B cell (primary cell): ENCODE data around the gene DRD3. TPM values are rescaled to one million over a fixed set of nuclear protein-coding genes. Genes with fewer than 3 reads are reported as not detected.

ENCODE experiments used
- ATAC-seq: fragments of 200-7000 bp; cut with Tn5 transposase; one replicate; pipeline ENCODE4 v1.10.0; 2021; ENCODE audit warnings: low read depth, mild to moderate bottlenecking, moderate number of reproducible peaks, moderate library complexity
- CTCF ChIA-PET: fragments of 350-600 bp; sonication (Branson Sonifier 250); formaldehyde crosslinking; loops from one replicate; lab custom pipeline; 2021; ENCODE audit warnings: antibody characterized with exemption, inconsistent platforms; lab: Charles Lee
- POLR2A ChIA-PET: fragments of 350-600 bp; sonication (Branson Sonifier 250); formaldehyde crosslinking; loops from one replicate; lab custom pipeline; 2021; ENCODE audit warnings: antibody characterized with exemption; lab: Charles Lee
- DNase-seq: peaks from one replicate; pipeline ENCODE4 v3.0.0; 2013
- H2AFZ ChIP-seq: 2 replicates; pipeline ENCODE4 v1.6.1; 2012; ENCODE audit warnings: mild to moderate bottlenecking, low read depth, low read length; ENCODE audit not compliant: insufficient read depth, poor library complexity, severe bottlenecking
- H3K27ac ChIP-seq, 2 donors: 1 replicate in 1 of 2; 2 replicates in 1 of 2; pipeline ENCODE4 v1.5.1; 2012 to 2013; ENCODE audit warnings: low read length in 2 of 2, mild to moderate bottlenecking in 2 of 2, moderate library complexity in 1 of 2
- H3K27me3 ChIP-seq, 4 experiments: fragments of 200-600 bp in 1 of 4; sonication (generic) in 1 of 4; replicated peaks in 1 of 4; 1 replicate in 2 of 4; 2 replicates in 2 of 4; pipeline versions ENCODE4 v1.6.1 to v1.7.0; 2013 to 2016; ENCODE audit warnings: low read length in 3 of 4, mild to moderate bottlenecking in 2 of 4, mixed read lengths in 1 of 4, moderate library complexity in 1 of 4; ENCODE audit not compliant: insufficient read depth in 4 of 4, control insufficient read depth in 3 of 4; ENCODE audit errors: control extremely low read depth in 1 of 4
- H3K36me3 ChIP-seq, 2 experiments: replicated peaks in 1 of 2; 1 replicate in 1 of 2; 2 replicates in 1 of 2; pipeline versions ENCODE4 v1.6.1 to v1.7.1; 2013; ENCODE audit warnings: low read length in 1 of 2; ENCODE audit not compliant: insufficient read depth in 2 of 2, control insufficient read depth in 1 of 2; ENCODE audit errors: control extremely low read depth in 1 of 2, extremely low read depth in 1 of 2
- H3K4me1 ChIP-seq, 2 donors: fragments of 200-600 bp in 1 of 2; sonication (generic) in 1 of 2; 1 replicate in 1 of 2; 2 replicates in 1 of 2; pipeline versions ENCODE4 v1.5.1 to v1.6.1; 2013 to 2017; ENCODE audit warnings: low read length in 2 of 2; ENCODE audit not compliant: control insufficient read depth in 2 of 2, insufficient read depth in 2 of 2
- H3K4me2 ChIP-seq: replicated peaks from 2 replicates; pipeline ENCODE3; 2012; ENCODE audit warnings: mild to moderate bottlenecking, low read depth, low read length; ENCODE audit not compliant: poor library complexity, severe bottlenecking
- H3K4me3 ChIP-seq, 5 experiments: fragments of 200-600 bp in 1 of 5; sonication (generic) in 1 of 5; 1 replicate in 3 of 5; 2 replicates in 2 of 5; pipeline versions ENCODE4 v1.5.1 to v1.7.0; 2011 to 2016; ENCODE audit warnings: low read length in 4 of 5, mild to moderate bottlenecking in 4 of 5, low read depth in 2 of 5, control low read depth in 1 of 5, moderate library complexity in 1 of 5; ENCODE audit not compliant: insufficient read depth in 1 of 5; ENCODE audit errors: control extremely low read depth in 1 of 5, extremely low read depth in 1 of 5
- H3K79me2 ChIP-seq: fragments of 200-600 bp; sonication (generic); one replicate; pipeline ENCODE4 v1.6.0; 2016; ENCODE audit warnings: low read length; ENCODE audit not compliant: control insufficient read depth, insufficient read depth
- H3K9ac ChIP-seq: fragments of 200-600 bp; sonication (generic); 2 replicates; pipeline ENCODE4 v1.6.1; 2017; ENCODE audit warnings: mild to moderate bottlenecking, low read length, moderate library complexity
- H3K9me3 ChIP-seq, 3 donors: one replicate each; pipeline versions ENCODE4 v1.6.1 to v1.7.1; 2013; ENCODE audit warnings: low read length in 2 of 3; ENCODE audit not compliant: control insufficient read depth in 2 of 3, insufficient read depth in 1 of 3; ENCODE audit errors: control extremely low read depth in 1 of 3
- H4K20me1 ChIP-seq: 2 replicates; pipeline ENCODE4 v1.6.0; 2012; ENCODE audit warnings: mild to moderate bottlenecking, low read length; ENCODE audit not compliant: insufficient read depth, control insufficient read depth, poor library complexity, severe bottlenecking
- H3K27ac Mint-ChIP-seq: one replicate; pipeline ENCODE4 v1.8.0; 2021; ENCODE audit warnings: mixed read lengths
- H3K27me3 Mint-ChIP-seq: one replicate; pipeline ENCODE4 v1.8.0; 2021; ENCODE audit warnings: mixed read lengths
- H3K4me1 Mint-ChIP-seq: one replicate; pipeline ENCODE4 v1.8.0; 2021; ENCODE audit warnings: mixed read lengths
- H3K4me3 Mint-ChIP-seq: one replicate; pipeline ENCODE4 v1.8.0; 2021; ENCODE audit warnings: mixed read lengths
- H3K9me3 Mint-ChIP-seq: one replicate; pipeline ENCODE4 v1.8.0; 2022; ENCODE audit warnings: mixed read lengths; ENCODE audit not compliant: insufficient read depth
- EZH2 ChIP-seq: IDR thresholded peaks from 2 replicates; pipeline ENCODE4 v1.6.1; 2012; ENCODE audit warnings: borderline replicate concordance, low read depth, mild to moderate bottlenecking, moderate library complexity, low read length; ENCODE audit not compliant: insufficient read depth, poor library complexity, severe bottlenecking
- WGBS: methylation state at CpG from one replicate; pipeline ENCODE4 v1.1.5; 2013; ENCODE audit warnings: missing lambda C conversion rate; ENCODE audit not compliant: insufficient coverage; 5-methylcytosine and 5-hydroxymethylcytosine counted together
- intact Hi-C: fragments of 100-400 bp; cut with micrococcal nuclease; formaldehyde crosslinking; loops from one replicate; pipeline ENCODE4 v1.10.0; 2022
- polyA plus RNA-seq: library from polyadenylated mRNA; depleted of rRNA; stranded (reverse); fragments of >200 nt; gene quantifications from 2 replicates; pipeline ENCODE4 v1.2.3, GENCODE V29; 2012
- total RNA-seq, 2 donors: library from RNA; stranded (reverse); fragments of 120-200 nt in 1 of 2; gene quantifications; 1 replicate in 1 of 2; 2 replicates in 1 of 2; pipeline versions ENCODE4 v1.2.3 to v1.2.4, GENCODE V29; 2013 to 2022
- TF ChIP-seq, protein P1 (sequence below): fragments of 200-600 bp; IDR thresholded peaks from one replicate; pipeline ENCODE4 v1.8.0; 2022; ENCODE audit warnings: antibody characterized with exemption, mild to moderate bottlenecking

DRD3 gene
- total and polyA plus RNA-seq, 2 donors (not counting 1 experiment from before 2014, with no cell fraction given) = not detected

DNA sequence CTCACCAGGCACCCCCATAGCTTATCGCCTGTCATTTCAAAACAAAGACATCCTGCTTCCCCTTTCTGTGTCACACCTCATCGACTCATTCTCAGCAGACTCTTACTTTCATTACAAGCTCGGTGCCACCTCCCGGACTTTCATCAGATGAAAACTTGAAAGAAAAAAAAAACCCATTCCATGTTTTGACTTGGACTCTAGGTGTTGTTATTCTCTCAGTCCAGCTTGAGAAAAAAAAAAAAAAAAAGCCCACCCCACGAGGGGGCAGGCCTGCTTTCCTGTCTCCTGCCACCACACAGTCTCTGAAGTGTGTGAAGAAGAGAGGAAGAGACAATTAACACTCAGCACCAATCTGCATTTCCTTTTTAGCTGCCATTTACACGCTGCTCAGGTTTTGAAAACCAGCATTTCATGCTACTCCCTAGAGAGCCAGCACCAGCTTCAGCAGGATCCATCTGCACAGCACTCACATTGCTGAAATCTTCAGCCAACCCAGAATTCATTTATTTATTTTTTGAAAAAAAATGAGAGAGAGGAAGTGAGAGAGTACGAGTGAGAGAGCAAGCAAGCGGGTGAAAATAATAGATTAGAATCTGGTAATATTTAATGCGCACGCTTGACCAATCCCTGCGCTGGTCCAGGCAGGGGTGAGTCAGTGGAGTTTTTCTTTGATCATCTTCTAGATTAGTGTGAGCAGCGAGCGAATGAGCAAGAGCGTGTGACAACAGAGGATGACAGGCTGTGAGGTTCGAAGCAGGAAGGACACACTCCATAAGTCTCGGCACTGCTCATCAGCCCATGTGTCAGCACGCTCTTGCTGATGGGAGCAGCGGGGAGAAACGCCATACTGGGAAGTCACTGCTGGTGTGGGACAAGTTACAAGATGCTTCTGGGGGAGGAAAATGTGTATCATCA lies 35.0 kb upstream of the DRD3 start:
- H3K4me3 Mint-ChIP-seq = no peak overlapping the region
- TF ChIP-seq, protein P1, sequence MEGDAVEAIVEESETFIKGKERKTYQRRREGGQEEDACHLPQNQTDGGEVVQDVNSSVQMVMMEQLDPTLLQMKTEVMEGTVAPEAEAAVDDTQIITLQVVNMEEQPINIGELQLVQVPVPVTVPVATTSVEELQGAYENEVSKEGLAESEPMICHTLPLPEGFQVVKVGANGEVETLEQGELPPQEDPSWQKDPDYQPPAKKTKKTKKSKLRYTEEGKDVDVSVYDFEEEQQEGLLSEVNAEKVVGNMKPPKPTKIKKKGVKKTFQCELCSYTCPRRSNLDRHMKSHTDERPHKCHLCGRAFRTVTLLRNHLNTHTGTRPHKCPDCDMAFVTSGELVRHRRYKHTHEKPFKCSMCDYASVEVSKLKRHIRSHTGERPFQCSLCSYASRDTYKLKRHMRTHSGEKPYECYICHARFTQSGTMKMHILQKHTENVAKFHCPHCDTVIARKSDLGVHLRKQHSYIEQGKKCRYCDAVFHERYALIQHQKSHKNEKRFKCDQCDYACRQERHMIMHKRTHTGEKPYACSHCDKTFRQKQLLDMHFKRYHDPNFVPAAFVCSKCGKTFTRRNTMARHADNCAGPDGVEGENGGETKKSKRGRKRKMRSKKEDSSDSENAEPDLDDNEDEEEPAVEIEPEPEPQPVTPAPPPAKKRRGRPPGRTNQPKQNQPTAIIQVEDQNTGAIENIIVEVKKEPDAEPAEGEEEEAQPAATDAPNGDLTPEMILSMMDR = no peak
- TF ChIP-seq EZH2 = no peak
- no peaks in the 10 kb centered on the region for H3K9me3 ChIP-seq
- H2AFZ ChIP-seq = peak overlapping the region; percentile 50
- peaks cover 26% of the 10 kb centered on the region for H3K79me2 ChIP-seq
- H3K27me3 ChIP-seq = no peaks in the 10 kb centered on the region
- ChIA-PET CTCF (interaction anchor here (0.6 to 5.1 kb wide), 35 partner anchors 9 to 878 kb away, joined by 3 to 57 read pairs (median 5); partner anchors contain the start of genes ATP6V1A, DRD3, NAA50 and TIGIT), POLR2A (interaction anchor here (0.6 to 2.2 kb wide), 28 partner anchors 9 to 1881 kb away, joined by 3 to 40 read pairs (median 6); partner anchors contain the start of genes ATP6V1A, CD200R1, USF3 and ZNF80)
- H3K27me3 Mint-ChIP-seq = no peaks in the 10 kb centered on the region
- H4K20me1 ChIP-seq = no peaks in the 10 kb centered on the region
- H3K9ac ChIP-seq = peak overlapping the region; percentile 70
- no peak overlapping the region for H3K27ac Mint-ChIP-seq
- WGBS = 3% methylated on average over 15 of the region's 19 CpGs
- H3K4me3 ChIP-seq = peak overlapping the region; percentile 42 to 76 (median 69)
- H3K36me3 ChIP-seq = no peaks in the 10 kb centered on the region
- H3K4me1 Mint-ChIP-seq = peaks cover 28% of the 10 kb centered on the region
- no peaks in the 10 kb centered on the region for H3K9me3 Mint-ChIP-seq
- H3K27ac ChIP-seq = peak overlapping the region; percentile 95 to 98
- peak overlapping the region; percentile 86 for H3K4me2 ChIP-seq
- intact Hi-C loops = loop anchor here (1.0 to 5.0 kb wide), 13 partner anchors 9 to 1568 kb away; partner anchors contain the start of genes CCDC191, NAA50, QTRT2 and SIDT1
- DNase-seq (peak; percentile 92), ATAC-seq (peak; percentile 76)
- peaks cover 66 to 71% of the 10 kb centered on the region in 2 donors for H3K4me1 ChIP-seq
